Measurements from ENCODE around the gene RGMB.

The RGMB gene

GRCh38 chr5:98825582-98826375, 52.3 kb downstream of the RGMB start:
- no peak for DNase-seq (ENCODE audit: extremely low read depth in 1 of 2, low read depth in 1 of 2)

- DNase-seq (ENCODE audit: extremely low read depth in 1 of 2, low read depth in 1 of 2): no peak
These were observed 53.7 kb downstream of the RGMB start for GRCh38 chr5:98827161-98827560.

- DNase-seq (ENCODE audit: extremely low read depth in 1 of 2, low read depth in 1 of 2): no peak
These were observed 54.3 kb downstream of the RGMB start for GRCh38 chr5:98827588-98828284.

- DNase-seq (ENCODE audit: extremely low read depth in 1 of 2, low read depth in 1 of 2): no peak
These were observed 62.7 kb downstream of the RGMB start for GRCh38 chr5:98836175-98836574.

- DNase-seq (ENCODE audit: extremely low read depth in 1 of 2, low read depth in 1 of 2): no peak
These were observed 66.3 kb downstream of the RGMB start for GRCh38 chr5:98839469-98840383.

- DNase-seq (ENCODE audit: extremely low read depth in 1 of 2, low read depth in 1 of 2): no peak
These were observed 67.5 kb downstream of the RGMB start for GRCh38 chr5:98840946-98841345.

GRCh38 chr5:98843481-98843880, 70.0 kb downstream of the RGMB start:
- no peak for DNase-seq (ENCODE audit: extremely low read depth in 1 of 2, low read depth in 1 of 2)

GRCh38 chr5:98844865-98845264, 71.4 kb downstream of the RGMB start:
- DNase-seq (ENCODE audit: extremely low read depth in 1 of 2, low read depth in 1 of 2): no peak

- no peak for DNase-seq (ENCODE audit: extremely low read depth in 1 of 2, low read depth in 1 of 2)
These were observed 72.4 kb downstream of the RGMB start for GRCh38 chr5:98845878-98846277.
